Fibroblast of lung (primary cell): Measurements from ENCODE around the gene SLC38A10.

Source experiments
- EZH2 ChIP-seq: IDR thresholded peaks from 2 replicates; pipeline ENCODE4 v1.5.1; 2012; ENCODE audit warnings: low read length, control low read depth, mild to moderate bottlenecking; ENCODE audit errors: missing control alignments
- TF ChIP-seq, protein P1 (sequence below), 2 donors: IDR thresholded peaks in 1 of 2; conservative IDR thresholded peaks in 1 of 2; 1 replicate in 1 of 2; 2 replicates in 1 of 2; pipeline ENCODE4 v1.5.1; 2011 to 2012; ENCODE audit warnings: low read length in 2 of 2, control low read depth in 1 of 2, inconsistent platforms in 1 of 2, low read depth in 1 of 2, mild to moderate bottlenecking in 1 of 2

DNA sequence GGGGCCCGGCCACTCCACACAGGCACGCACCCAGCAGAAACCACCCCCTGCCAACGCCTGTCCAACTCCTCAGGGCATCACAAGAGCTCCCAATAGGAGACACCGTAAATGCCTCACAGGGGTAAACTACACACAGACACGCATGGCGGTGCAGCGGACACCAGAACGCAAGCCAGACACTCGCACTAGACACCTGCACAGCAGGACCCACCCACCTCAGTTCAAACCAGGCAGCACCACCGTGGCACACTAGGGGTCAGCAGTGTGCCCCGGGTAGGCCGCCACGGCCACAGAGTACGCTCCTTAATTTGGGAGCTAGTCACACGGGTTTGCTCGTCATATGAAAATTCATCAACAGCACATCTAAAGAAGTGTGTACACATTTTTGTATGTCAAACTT lies 3.4 kb downstream of the SLC38A10 start:
- TF ChIP-seq, protein P1, sequence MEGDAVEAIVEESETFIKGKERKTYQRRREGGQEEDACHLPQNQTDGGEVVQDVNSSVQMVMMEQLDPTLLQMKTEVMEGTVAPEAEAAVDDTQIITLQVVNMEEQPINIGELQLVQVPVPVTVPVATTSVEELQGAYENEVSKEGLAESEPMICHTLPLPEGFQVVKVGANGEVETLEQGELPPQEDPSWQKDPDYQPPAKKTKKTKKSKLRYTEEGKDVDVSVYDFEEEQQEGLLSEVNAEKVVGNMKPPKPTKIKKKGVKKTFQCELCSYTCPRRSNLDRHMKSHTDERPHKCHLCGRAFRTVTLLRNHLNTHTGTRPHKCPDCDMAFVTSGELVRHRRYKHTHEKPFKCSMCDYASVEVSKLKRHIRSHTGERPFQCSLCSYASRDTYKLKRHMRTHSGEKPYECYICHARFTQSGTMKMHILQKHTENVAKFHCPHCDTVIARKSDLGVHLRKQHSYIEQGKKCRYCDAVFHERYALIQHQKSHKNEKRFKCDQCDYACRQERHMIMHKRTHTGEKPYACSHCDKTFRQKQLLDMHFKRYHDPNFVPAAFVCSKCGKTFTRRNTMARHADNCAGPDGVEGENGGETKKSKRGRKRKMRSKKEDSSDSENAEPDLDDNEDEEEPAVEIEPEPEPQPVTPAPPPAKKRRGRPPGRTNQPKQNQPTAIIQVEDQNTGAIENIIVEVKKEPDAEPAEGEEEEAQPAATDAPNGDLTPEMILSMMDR (conservative IDR thresholded peaks at IDR 0.05 in 1 of 2, IDR thresholded peaks at IDR 0.05 in 1 of 2; ENCODE audit: low read depth in 1 of 2, low read length in 2 of 2) = peak; percentile 48 to 61
- TF ChIP-seq EZH2 = no peak
